ENCODE measurements around the gene DGKQ.

Gene DGKQ

GRCh38 chr4:970854-971520 lies 2.4 kb downstream of the DGKQ start:
- Histone ChIP-seq H3K36me3 (ENCODE audit: control insufficient read depth in 1 of 2, insufficient read depth in 2 of 2, low read depth in 1 of 2, low read length in 2 of 2) (peaks cover 15 to 43% of the 10 kb centered on the region in 2 experiments), H4K91ac (ENCODE audit: low read length) (no peak overlapping the region), H2AFZ (ENCODE audit: low read depth, low read length) (peak overlapping the region; percentile 6), H2AK5ac (ENCODE audit: low read length, severe bottlenecking) (no peak overlapping the region), H3K27me3 (ENCODE audit: control insufficient read depth in 1 of 2, insufficient read depth in 1 of 2, low read length in 2 of 2) (no peaks in the 10 kb centered on the region), H3K4me3 (ENCODE audit: insufficient read depth in 1 of 2, low read depth in 1 of 2, low read length in 2 of 2) (no peak overlapping the region), H2BK120ac (ENCODE audit: low read depth, low read length) (no peak overlapping the region), H3K4ac (ENCODE audit: low read depth in 1 of 2, low read length in 2 of 2) (peak overlapping the region in 1 of 2 experiments; percentile 21), H2BK12ac (ENCODE audit: low read length in 2 of 2) (no peak overlapping the region), H3K4me1 (ENCODE audit: control insufficient read depth, insufficient read depth, low read depth, low read length) (peaks cover 34% of the 10 kb centered on the region), H2BK15ac (ENCODE audit: low read depth, poor library complexity, severe bottlenecking) (no peak overlapping the region), H3K27ac (ENCODE audit: low read length, poor library complexity, severe bottlenecking) (no peak overlapping the region), H3K79me1 (replicated peaks; ENCODE audit: low read length, poor library complexity, severe bottlenecking) (peaks cover 36% of the 10 kb centered on the region), H3K14ac (ENCODE audit: low read length in 2 of 2) (no peak overlapping the region), H3K18ac (ENCODE audit: low read depth in 1 of 2, low read length in 2 of 2) (no peak overlapping the region), H3K23ac (ENCODE audit: low read length in 2 of 2) (no peak overlapping the region), H3K4me2 (ENCODE audit: low read length, poor library complexity, severe bottlenecking) (no peak overlapping the region), H2BK5ac (ENCODE audit: low read depth, low read length, poor library complexity, severe bottlenecking) (no peak overlapping the region), H3K9me3 (ENCODE audit: control insufficient read depth, low read length) (no peaks in the 10 kb centered on the region), H3K9ac (ENCODE audit: low read length) (no peak overlapping the region), H4K8ac (ENCODE audit: low read length) (no peak overlapping the region)
- DNase-seq, result no peak
- 77% methylated on average over 17 of the region's 17 CpGs for WGBS

- no peak overlapping the region for H3K4ac ChIP-seq (ENCODE audit: low read depth in 1 of 2, low read length in 2 of 2)
- H3K36me3 ChIP-seq (ENCODE audit: control insufficient read depth in 1 of 2, insufficient read depth in 2 of 2, low read depth in 1 of 2, low read length in 2 of 2), result peaks cover 23 to 51% of the 10 kb centered on the region in 2 experiments
- no peak overlapping the region for H3K4me3 ChIP-seq (ENCODE audit: insufficient read depth in 1 of 2, low read depth in 1 of 2, low read length in 2 of 2)
- H3K27ac ChIP-seq (ENCODE audit: low read length, poor library complexity, severe bottlenecking), result no peak overlapping the region
- no peak overlapping the region for H2BK15ac ChIP-seq (ENCODE audit: low read depth, poor library complexity, severe bottlenecking)
- H3K27me3 ChIP-seq (ENCODE audit: control insufficient read depth in 1 of 2, insufficient read depth in 1 of 2, low read length in 2 of 2), result no peaks in the 10 kb centered on the region
- no peak overlapping the region for H4K8ac ChIP-seq (ENCODE audit: low read length)
- no peaks in the 10 kb centered on the region for H3K9me3 ChIP-seq (ENCODE audit: control insufficient read depth, low read length)
- no peak overlapping the region for H2BK5ac ChIP-seq (ENCODE audit: low read depth, low read length, poor library complexity, severe bottlenecking)
- no peak overlapping the region for H2BK12ac ChIP-seq (ENCODE audit: low read length in 2 of 2)
- DNase-seq, result no peak
- no peak overlapping the region for H2AK5ac ChIP-seq (ENCODE audit: low read length, severe bottlenecking)
- 86% methylated on average over 25 of the region's 25 CpGs for WGBS
- no peak overlapping the region for H3K9ac ChIP-seq (ENCODE audit: low read length)
- no peak overlapping the region for H3K14ac ChIP-seq (ENCODE audit: low read length in 2 of 2)
- H3K23ac ChIP-seq (ENCODE audit: low read length in 2 of 2), result no peak overlapping the region
- H2BK120ac ChIP-seq (ENCODE audit: low read depth, low read length), result no peak overlapping the region
- peaks cover 39% of the 10 kb centered on the region for H3K4me1 ChIP-seq (ENCODE audit: control insufficient read depth, insufficient read depth, low read depth, low read length)
- no peak overlapping the region for H4K91ac ChIP-seq (ENCODE audit: low read length)
- no peak overlapping the region for H3K4me2 ChIP-seq (ENCODE audit: low read length, poor library complexity, severe bottlenecking)
- no peak overlapping the region for H2AFZ ChIP-seq (ENCODE audit: low read depth, low read length)
- H3K18ac ChIP-seq (ENCODE audit: low read depth in 1 of 2, low read length in 2 of 2), result no peak overlapping the region
- peaks cover 36% of the 10 kb centered on the region for H3K79me1 ChIP-seq (replicated peaks; ENCODE audit: low read length, poor library complexity, severe bottlenecking)
Measured at GRCh38 chr4:970046-970745, 3.2 kb downstream of the DGKQ start.

- no peak overlapping the region for H2AK5ac ChIP-seq (ENCODE audit: low read length, severe bottlenecking)
- H2BK12ac ChIP-seq (ENCODE audit: low read length in 2 of 2), result no peak overlapping the region
- no peak overlapping the region for H3K14ac ChIP-seq (ENCODE audit: low read length in 2 of 2)
- peak overlapping the region; percentile 48 for H4K91ac ChIP-seq (ENCODE audit: low read length)
- no peak overlapping the region for H3K4me3 ChIP-seq (ENCODE audit: insufficient read depth in 1 of 2, low read depth in 1 of 2, low read length in 2 of 2)
- H3K9me3 ChIP-seq (ENCODE audit: control insufficient read depth, low read length), result no peaks in the 10 kb centered on the region
- H3K27ac ChIP-seq (ENCODE audit: low read length, poor library complexity, severe bottlenecking), result no peak overlapping the region
- H3K79me1 ChIP-seq (replicated peaks; ENCODE audit: low read length, poor library complexity, severe bottlenecking), result peaks cover 36% of the 10 kb centered on the region
- WGBS, result 80% methylated on average over 23 of the region's 23 CpGs
- no peak overlapping the region for H3K18ac ChIP-seq (ENCODE audit: low read depth in 1 of 2, low read length in 2 of 2)
- H3K4me2 ChIP-seq (ENCODE audit: low read length, poor library complexity, severe bottlenecking), result no peak overlapping the region
- no peak overlapping the region for H2AFZ ChIP-seq (ENCODE audit: low read depth, low read length)
- peaks cover 38% of the 10 kb centered on the region for H3K4me1 ChIP-seq (ENCODE audit: control insufficient read depth, insufficient read depth, low read depth, low read length)
- no peak overlapping the region for H2BK120ac ChIP-seq (ENCODE audit: low read depth, low read length)
- DNase-seq, result no peak
- no peak overlapping the region for H2BK15ac ChIP-seq (ENCODE audit: low read depth, poor library complexity, severe bottlenecking)
- H3K4ac ChIP-seq (ENCODE audit: low read depth in 1 of 2, low read length in 2 of 2), result no peak overlapping the region
- no peak overlapping the region for H2BK5ac ChIP-seq (ENCODE audit: low read depth, low read length, poor library complexity, severe bottlenecking)
- H3K9ac ChIP-seq (ENCODE audit: low read length), result no peak overlapping the region
- H4K8ac ChIP-seq (ENCODE audit: low read length), result no peak overlapping the region
- no peaks in the 10 kb centered on the region for H3K27me3 ChIP-seq (ENCODE audit: control insufficient read depth in 1 of 2, insufficient read depth in 1 of 2, low read length in 2 of 2)
- peaks cover 33 to 65% of the 10 kb centered on the region in 2 experiments for H3K36me3 ChIP-seq (ENCODE audit: control insufficient read depth in 1 of 2, insufficient read depth in 2 of 2, low read depth in 1 of 2, low read length in 2 of 2)
- no peak overlapping the region for H3K23ac ChIP-seq (ENCODE audit: low read length in 2 of 2)
Measured at GRCh38 chr4:968621-969394, 4.6 kb downstream of the DGKQ start.

DNA sequence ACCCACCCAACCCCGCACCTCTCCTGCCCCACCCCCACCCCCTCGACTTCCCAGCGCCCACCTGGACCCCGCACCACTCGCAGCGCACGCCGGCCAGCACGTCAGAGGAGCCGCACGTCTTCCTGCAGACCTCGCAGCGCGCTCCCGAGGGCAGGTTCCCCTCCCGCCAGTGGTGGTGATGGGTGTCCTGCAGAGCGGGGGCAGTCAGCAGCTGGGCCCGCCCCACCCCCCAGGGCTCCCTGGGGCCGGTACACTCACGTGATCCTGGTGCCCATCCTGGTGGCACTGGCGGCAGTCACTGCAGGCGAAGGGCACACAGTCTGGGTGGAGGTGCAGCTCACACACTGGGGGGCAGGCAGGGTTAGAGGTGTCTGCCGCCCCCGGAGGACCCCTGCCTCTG lies 5.1 kb downstream of the DGKQ start:
- Histone ChIP-seq H4K91ac (ENCODE audit: low read length) (no peak overlapping the region), H2BK120ac (ENCODE audit: low read depth, low read length) (no peak overlapping the region), H3K9ac (ENCODE audit: low read length) (no peak overlapping the region), H2AFZ (ENCODE audit: low read depth, low read length) (no peak overlapping the region), H3K23ac (ENCODE audit: low read length in 2 of 2) (peak overlapping the region in 1 of 2 experiments; percentile 5), H2AK5ac (ENCODE audit: low read length, severe bottlenecking) (no peak overlapping the region), H3K4me1 (ENCODE audit: control insufficient read depth, insufficient read depth, low read depth, low read length) (peaks cover 35% of the 10 kb centered on the region), H3K36me3 (ENCODE audit: control insufficient read depth in 1 of 2, insufficient read depth in 2 of 2, low read depth in 1 of 2, low read length in 2 of 2) (peaks cover 33 to 71% of the 10 kb centered on the region in 2 experiments), H3K18ac (ENCODE audit: low read depth in 1 of 2, low read length in 2 of 2) (no peak overlapping the region), H3K14ac (ENCODE audit: low read length in 2 of 2) (peak overlapping the region in 1 of 2 experiments; percentile 35), H4K8ac (ENCODE audit: low read length) (no peak overlapping the region), H3K4ac (ENCODE audit: low read depth in 1 of 2, low read length in 2 of 2) (no peak overlapping the region), H3K27ac (ENCODE audit: low read length, poor library complexity, severe bottlenecking) (no peak overlapping the region), H3K27me3 (ENCODE audit: control insufficient read depth in 1 of 2, insufficient read depth in 1 of 2, low read length in 2 of 2) (no peaks in the 10 kb centered on the region), H2BK15ac (ENCODE audit: low read depth, poor library complexity, severe bottlenecking) (no peak overlapping the region), H3K79me1 (replicated peaks; ENCODE audit: low read length, poor library complexity, severe bottlenecking) (peaks cover 36% of the 10 kb centered on the region), H2BK12ac (ENCODE audit: low read length in 2 of 2) (no peak overlapping the region), H2BK5ac (ENCODE audit: low read depth, low read length, poor library complexity, severe bottlenecking) (no peak overlapping the region), H3K9me3 (ENCODE audit: control insufficient read depth, low read length) (no peaks in the 10 kb centered on the region), H3K4me2 (ENCODE audit: low read length, poor library complexity, severe bottlenecking) (no peak overlapping the region), H3K4me3 (ENCODE audit: insufficient read depth in 1 of 2, low read depth in 1 of 2, low read length in 2 of 2) (no peak overlapping the region)
- 34% methylated on average over 20 of the region's 24 CpGs for WGBS
- DNase-seq, result no peak
